Spleen (tissue), 13 donors: ENCODE results near the gene NHP2. TPM values are rescaled to one million over a fixed set of nuclear protein-coding genes. Genes with fewer than 3 reads are reported as not detected.

ENCODE experiments used
- DNase-seq: peaks from one replicate; pipeline ENCODE4 v3.0.0-alpha.2; 2020
- H3K27ac ChIP-seq, 8 donors: fragments of 200-600 bp; sonication (generic) in 7 of 8; 1 replicate in 4 of 8; 2 replicates in 4 of 8; pipeline versions ENCODE4 v1.5.0 to v1.8.0; 2016 to 2021; ENCODE audit warnings: inconsistent platforms in 4 of 8, mild to moderate bottlenecking in 4 of 8, moderate library complexity in 1 of 8
- H3K27me3 ChIP-seq, 7 donors: fragments of 200-600 bp; sonication (generic) in 6 of 7; replicated peaks in 1 of 7; 1 replicate in 4 of 7; 2 replicates in 3 of 7; pipeline versions ENCODE4 v1.5.0 to v1.8.0; 2016 to 2021; ENCODE audit warnings: inconsistent platforms in 3 of 7, mild to moderate bottlenecking in 1 of 7
- H3K36me3 ChIP-seq, 6 donors: fragments of 200-600 bp; sonication (generic) in 5 of 6; 1 replicate in 4 of 6; 2 replicates in 2 of 6; pipeline versions ENCODE4 v1.5.0 to v1.8.0; 2016 to 2021; ENCODE audit warnings: inconsistent platforms in 2 of 6
- H3K4me1 ChIP-seq, 6 donors: fragments of 200-600 bp; sonication (generic) in 5 of 6; 1 replicate in 3 of 6; 2 replicates in 3 of 6; pipeline versions ENCODE4 v1.5.0 to v1.8.0; 2016 to 2021; ENCODE audit warnings: inconsistent platforms in 3 of 6
- H3K4me3 ChIP-seq, 8 donors: fragments of 200-600 bp; sonication (generic) in 7 of 8; 1 replicate in 4 of 8; 2 replicates in 4 of 8; pipeline versions ENCODE4 v1.5.0 to v1.8.0; 2016 to 2021; ENCODE audit warnings: inconsistent platforms in 4 of 8, mild to moderate bottlenecking in 4 of 8, moderate library complexity in 2 of 8
- H3K9me3 ChIP-seq, 8 donors: fragments of 200-600 bp; sonication (generic) in 7 of 8; 1 replicate in 4 of 8; 2 replicates in 4 of 8; pipeline versions ENCODE4 v1.5.0 to v1.8.0; 2016 to 2021; ENCODE audit warnings: inconsistent platforms in 4 of 8
- POLR2A ChIP-seq, 3 donors: fragments of 450-650 bp; IDR thresholded peaks; one replicate each; pipeline ENCODE4 v1.5.1; 2017; ENCODE audit warnings: antibody characterized with exemption in 3 of 3, mild to moderate bottlenecking in 1 of 3
- POLR2AphosphoS5 ChIP-seq, 3 donors: sonication (generic); formaldehyde crosslinking; IDR thresholded peaks; one replicate each; pipeline ENCODE4 v1.5.1; 2017; ENCODE audit warnings: antibody characterized with exemption in 3 of 3
- whole genome bisulfite sequencing, 5 donors: extraction: QIAGEN DNeasy Blood & Tissue Kit in 3 of 5; methylation state at CpG; one replicate each; pipeline versions ENCODE4 v1.1.5 to v1.1.7; 2013 to 2018; 5-methylcytosine and 5-hydroxymethylcytosine counted together
- intact Hi-C: fragments of 100-400 bp; cut with DNase I; formaldehyde crosslinking; loops from one replicate; pipeline ENCODE4 v1.15.0; 2023; ENCODE audit warnings: low total_unique reads
- long read RNA-seq, 2 donors: transcript quantifications; one replicate each; lab custom pipeline, GENCODE V29; 2026
- polyA plus RNA-seq, 3 donors: library from polyadenylated mRNA; stranded (reverse); fragments of 200-250 nt; gene quantifications; one replicate each; pipeline ENCODE4 v1.2.1, GENCODE V29; 2013
- total RNA-seq, 7 donors: library from RNA; depleted of rRNA in 3 of 7; stranded (reverse); fragments of >200 nt in 3 of 7; fragmentation: NEBNext Ultra II Directional in 4 of 7; extraction: Animal tissue kit (Norgen Biotek cat#: 25700) in 4 of 7; gene quantifications; one replicate each; pipeline versions ENCODE4 v1.1.0 to v1.2.1, GENCODE V29; 2016 to 2021
- TF ChIP-seq, protein P1 (sequence below), 11 experiments: fragments of 200-600 bp in 7 of 11; fragments of 450-650 bp in 4 of 11; sonication (generic) in 4 of 11; IDR thresholded peaks in 8 of 11; conservative IDR thresholded peaks in 3 of 11; 1 replicate in 7 of 11; 2 replicates in 4 of 11; pipeline versions ENCODE4 v1.4.0 to v1.8.0; 2016 to 2021; ENCODE audit warnings: antibody characterized with exemption in 11 of 11, inconsistent platforms in 4 of 11, mild to moderate bottlenecking in 1 of 11
- donor health status: healthy with polysubstance abuse.
- donor health status: DM: no; HTN: no; CAD: no; lungs with moderate emphysema.
- donor health status: DM: no; HTN: no; CAD: no.
- donor health status: Bipolar disorder and iron deficiency.
- donor health status: healthy.
- donor health status: DM: no; HTN: no; CAD: no.
- donor health status: DM: yes; HTN: yes; CAD: no.

The NHP2 gene
- total RNA-seq: 100 to 1,000 TPM in 2 of 7 donors, 10 to 100 TPM in 5; 53.7 to 115 (median 81.5) TPM
- polyA plus RNA-seq: 100 to 1,000 TPM; 113 to 162 (median 153) TPM
- long read RNA-seq, donor 1, transcript NHP2-202 (3 exons, 599 nt): minor isoform, 6 of 76 reads
- long read RNA-seq, donor 1, transcript NHP2-201 (4 exons, 865 nt): major isoform, 66 of 76 reads
- long read RNA-seq, donor 1, partial matches to known transcripts: 0 of 76 reads
- long read RNA-seq, donor 1, other reads (novel, unspliced or antisense): 0 of 76 reads
- long read RNA-seq, donor 2, transcript NHP2-201 (4 exons, 865 nt): major isoform, 65 of 78 reads
- long read RNA-seq, donor 2, transcript NHP2-202 (3 exons, 599 nt): minor isoform, 5 of 78 reads
- long read RNA-seq, donor 2, partial matches to known transcripts: 5 of 78 reads
- long read RNA-seq, donor 2, other reads (novel, unspliced or antisense): 0 of 78 reads

DNA sequence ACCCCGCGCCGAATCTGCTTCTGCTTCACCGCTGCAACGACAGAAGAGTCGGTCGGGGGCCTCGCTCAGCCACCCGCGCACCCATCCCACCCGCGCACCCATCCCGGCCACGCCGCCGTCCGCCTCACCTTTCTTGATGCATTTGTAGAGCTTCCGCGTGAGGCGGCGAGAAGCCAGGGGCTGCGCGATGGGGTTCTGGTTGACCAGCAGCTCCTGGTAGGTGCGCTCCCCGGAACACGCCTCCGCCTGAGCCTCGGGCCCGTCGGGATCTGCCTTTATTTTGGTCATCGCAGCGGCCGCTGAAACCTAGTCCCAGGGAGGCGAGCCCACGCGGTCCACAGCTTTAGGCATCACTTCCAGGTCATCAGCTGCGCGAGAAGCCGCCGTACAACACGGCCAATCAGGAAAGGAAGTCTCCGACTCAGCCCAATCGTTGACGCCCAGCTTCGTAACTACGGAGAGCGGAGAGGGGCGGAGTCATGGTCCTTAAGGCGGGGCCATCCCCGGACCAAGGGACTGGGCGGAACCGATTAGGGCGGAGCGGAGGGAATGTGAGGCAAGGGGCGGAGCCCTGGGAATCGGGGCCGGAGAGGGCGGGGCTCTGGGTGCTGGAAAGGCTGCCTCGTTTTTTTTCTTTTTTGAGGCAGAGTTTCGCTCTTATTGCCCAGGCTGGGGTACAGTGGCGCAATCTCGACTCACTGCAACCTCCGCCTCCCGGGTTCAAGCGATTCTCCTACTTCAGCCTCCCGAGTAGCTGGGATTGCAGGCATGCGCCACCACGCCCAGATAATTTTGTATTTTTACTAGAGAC lies at the start of gene NHP2:
Gene NHP2 (minus strand): TSS at position 356 of the 811 bp plus-strand sequence. CDS start 68 bp downstream, at position 288.
- intact Hi-C loops: no loop called here
- H3K36me3 ChIP-seq: peaks cover 0 to 29% (median 24%) of the 10 kb centered on the region in 6 donors
- H3K9me3 ChIP-seq: no peaks in the 10 kb centered on the region
- TF ChIP-seq POLR2A (IDR thresholded peaks at IDR 0.05): no peak
- TF ChIP-seq, protein P1, sequence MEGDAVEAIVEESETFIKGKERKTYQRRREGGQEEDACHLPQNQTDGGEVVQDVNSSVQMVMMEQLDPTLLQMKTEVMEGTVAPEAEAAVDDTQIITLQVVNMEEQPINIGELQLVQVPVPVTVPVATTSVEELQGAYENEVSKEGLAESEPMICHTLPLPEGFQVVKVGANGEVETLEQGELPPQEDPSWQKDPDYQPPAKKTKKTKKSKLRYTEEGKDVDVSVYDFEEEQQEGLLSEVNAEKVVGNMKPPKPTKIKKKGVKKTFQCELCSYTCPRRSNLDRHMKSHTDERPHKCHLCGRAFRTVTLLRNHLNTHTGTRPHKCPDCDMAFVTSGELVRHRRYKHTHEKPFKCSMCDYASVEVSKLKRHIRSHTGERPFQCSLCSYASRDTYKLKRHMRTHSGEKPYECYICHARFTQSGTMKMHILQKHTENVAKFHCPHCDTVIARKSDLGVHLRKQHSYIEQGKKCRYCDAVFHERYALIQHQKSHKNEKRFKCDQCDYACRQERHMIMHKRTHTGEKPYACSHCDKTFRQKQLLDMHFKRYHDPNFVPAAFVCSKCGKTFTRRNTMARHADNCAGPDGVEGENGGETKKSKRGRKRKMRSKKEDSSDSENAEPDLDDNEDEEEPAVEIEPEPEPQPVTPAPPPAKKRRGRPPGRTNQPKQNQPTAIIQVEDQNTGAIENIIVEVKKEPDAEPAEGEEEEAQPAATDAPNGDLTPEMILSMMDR (IDR thresholded peaks at IDR 0.05 in 8 of 11, conservative IDR thresholded peaks at IDR 0.05 in 3 of 11): peak in 1 of 11 experiments; percentile 28
- peak; percentile 92 to 96 (median 93) for TF ChIP-seq POLR2AphosphoS5 (IDR thresholded peaks at IDR 0.05)
- H3K27me3 ChIP-seq: no peaks in the 10 kb centered on the region
- peak within 1 kb of the TSS; percentile 62 to 97 (median 91) for H3K4me3 ChIP-seq
- DNase-seq: peak; percentile 99
- H3K27ac ChIP-seq: peak within 1 kb of the TSS in 7 of 8 donors; percentile 29 to 87 (median 75)
- peaks cover 9 to 52% (median 26%) of the 10 kb centered on the region in 6 donors for H3K4me1 ChIP-seq
- 2 to 3% (median 2%) methylated on average over 53 to 68 of the region's 68 CpGs for WGBS, 5 donors

DNA sequence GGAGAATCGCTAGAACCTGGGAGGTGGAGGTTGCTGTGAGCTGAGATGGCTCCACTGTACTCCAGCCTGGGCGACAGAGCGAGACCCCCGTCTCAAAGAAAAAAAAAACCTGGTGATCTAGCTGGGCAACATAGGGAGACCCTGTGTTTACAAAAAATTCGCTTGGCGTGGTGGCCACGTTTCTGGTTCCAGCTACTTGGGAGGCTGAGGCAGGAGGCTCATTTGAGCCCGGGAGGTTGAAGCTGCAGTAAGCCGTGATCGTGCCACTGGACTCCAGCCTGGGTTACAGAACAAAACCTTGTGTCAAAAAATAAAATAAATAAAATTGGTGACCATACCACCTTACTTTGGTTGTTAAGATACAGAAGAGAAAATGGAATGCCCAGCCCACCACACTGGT lies 48.9 kb upstream of the NHP2 start:
- Histone ChIP-seq H3K27ac (peak overlapping the region in 5 of 8 donors; percentile 30 to 69 (median 63)), H3K4me1 (peaks cover 15 to 57% (median 44%) of the 10 kb centered on the region in 6 donors), H3K9me3 (no peaks in the 10 kb centered on the region), H3K27me3 (no peaks in the 10 kb centered on the region), H3K36me3 (peaks cover 0 to 18% (median 12%) of the 10 kb centered on the region in 6 donors), H3K4me3 (no peak overlapping the region)
- no peak for TF ChIP-seq POLR2A (IDR thresholded peaks at IDR 0.05)
- no peak for TF ChIP-seq POLR2AphosphoS5 (IDR thresholded peaks at IDR 0.05)
- TF ChIP-seq, protein P1 (IDR thresholded peaks at IDR 0.05 in 8 of 11, conservative IDR thresholded peaks at IDR 0.05 in 3 of 11): no peak
- no peak for DNase-seq
- intact Hi-C loops: no loop called here
- 93 to 98% (median 95%) methylated on average over 10 of the region's 10 CpGs for WGBS, 5 donors

DNA sequence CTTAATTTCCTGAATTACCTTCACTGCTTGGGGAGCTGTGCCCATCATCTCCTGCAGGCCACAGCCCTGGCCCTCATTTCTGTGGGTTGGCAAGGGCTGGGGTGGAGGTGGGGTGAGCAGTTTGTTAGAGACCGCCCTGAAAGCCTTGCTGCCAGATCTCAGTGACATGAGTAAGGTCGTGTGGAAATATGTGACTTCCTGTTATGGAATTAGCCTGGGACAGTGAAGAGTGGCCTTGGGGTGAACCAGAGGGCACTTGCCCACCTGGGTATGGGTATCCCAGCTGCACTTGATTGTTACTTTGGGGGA lies 48.2 kb upstream of the NHP2 start:
- 16 to 44% (median 17%) methylated on average over 2 of the region's 2 CpGs for WGBS, 5 donors
- Histone ChIP-seq H3K4me3 (no peak overlapping the region), H3K36me3 (peaks cover 0 to 11% (median 6%) of the 10 kb centered on the region in 6 donors), H3K27me3 (no peaks in the 10 kb centered on the region), H3K4me1 (peaks cover 13 to 50% (median 38%) of the 10 kb centered on the region in 6 donors), H3K9me3 (no peaks in the 10 kb centered on the region), H3K27ac (peak overlapping the region in 5 of 8 donors; percentile 30 to 69 (median 63))
- no peak for DNase-seq
- intact Hi-C loops: no loop called here
- TF ChIP-seq POLR2AphosphoS5 (IDR thresholded peaks at IDR 0.05) (peak in 2 of 3 donors; percentile 28 to 34), POLR2A (IDR thresholded peaks at IDR 0.05) (no peak)
- TF ChIP-seq, protein P1 (IDR thresholded peaks at IDR 0.05 in 8 of 11, conservative IDR thresholded peaks at IDR 0.05 in 3 of 11): no peak
